HepG2 (cell line): ENCODE measurements around the gene CST3. TPM values are rescaled to one million over a fixed set of nuclear protein-coding genes. Genes with fewer than 3 reads are reported as not detected.

Experiments
- ATAC-seq: fragments of 200-7000 bp; cut with Tn5 transposase; 3 replicates; pipeline ENCODE4 v1.9.1; 2020; ENCODE audit warnings: mild to moderate bottlenecking, moderate library complexity
- BruUV-seq: library from RNA; stranded (reverse); fragments of 400-500 nt; replicated peaks from 2 replicates; lab custom pipeline; 2021; lab: Mats Ljungman, UMichigan
- CTCF ChIA-PET: fragments of 300-600 bp; formaldehyde crosslinking; extraction: SDS; loops from one replicate; lab custom pipeline; 2021; ENCODE audit warnings: low total read pairs, inconsistent platforms, low intra/inter-chr PET ratio; lab: Yijun Ruan, JAX
- POLR2A ChIA-PET: fragments of 350-600 bp; sonication (Branson Sonifier 250); formaldehyde crosslinking; loops from one replicate; lab custom pipeline; 2020; ENCODE audit warnings: antibody characterized with exemption, inconsistent platforms; lab: Yijun Ruan, JAX
- DNase-seq: peaks from one replicate; pipeline ENCODE4 v3.0.0-alpha.2; 2015; ENCODE audit warnings: low spot score
- FAIRE-seq: peaks from 3 replicates; lab custom pipeline; 2011; peaks lifted over from hg19 to GRCh38; lab: Jason Lieb, UNC
- H2AFZ ChIP-seq: one replicate; pipeline ENCODE4 v1.6.1; 2011; ENCODE audit warnings: low read length, inconsistent platforms
- H3K27ac ChIP-seq: fragments of 300-600 bp; 3 replicates; pipeline ENCODE4 v1.8.0; 2011; ENCODE audit warnings: mixed run types, mild to moderate bottlenecking, mixed read lengths, low read length, inconsistent platforms; ENCODE audit not compliant: insufficient read depth; ENCODE audit errors: extremely low read length
- H3K27me3 ChIP-seq, 2 experiments: fragments of 200-600 bp in 1 of 2; 2 replicates in 1 of 2; 3 replicates in 1 of 2; pipeline versions ENCODE4 v1.6.0 to v1.8.0; 2011; ENCODE audit warnings: low read length in 2 of 2, mild to moderate bottlenecking in 2 of 2, moderate library complexity in 2 of 2, inconsistent platforms in 1 of 2; ENCODE audit not compliant: insufficient read depth in 2 of 2, control insufficient read depth in 1 of 2
- H3K36me3 ChIP-seq, 2 experiments: fragments of 200-600 bp in 1 of 2; replicated peaks in 1 of 2; 2 replicates in 1 of 2; 3 replicates in 1 of 2; pipeline versions ENCODE4 v1.5.1 to v1.8.0; 2011; ENCODE audit warnings: low read length in 2 of 2, inconsistent platforms in 1 of 2; ENCODE audit not compliant: insufficient read depth in 2 of 2, control insufficient read depth in 1 of 2
- H3K4me1 ChIP-seq: 2 replicates; pipeline ENCODE4 v1.5.1; 2012; ENCODE audit warnings: low read length, inconsistent platforms; ENCODE audit not compliant: insufficient read depth
- H3K4me2 ChIP-seq: 2 replicates; pipeline ENCODE4 v1.6.0; 2011; ENCODE audit warnings: low read depth, low read length, inconsistent platforms
- H3K4me3 ChIP-seq, 3 experiments: fragments of 200-600 bp in 1 of 3; sonication (generic), shearing (Covaris generic) in 1 of 3; replicated peaks in 1 of 3; 2 replicates each; pipeline ENCODE4 v1.5.1; 2011 to 2016; ENCODE audit warnings: low read length in 3 of 3, inconsistent platforms in 2 of 3, low read depth in 2 of 3, mild to moderate bottlenecking in 2 of 3, control low read depth in 1 of 3, mixed read lengths in 1 of 3; ENCODE audit not compliant: insufficient read depth in 1 of 3
- H3K79me2 ChIP-seq: one replicate; pipeline ENCODE4 v1.6.1; 2011; ENCODE audit warnings: low read length, inconsistent platforms; ENCODE audit not compliant: insufficient read depth
- H3K9ac ChIP-seq: 2 replicates; pipeline ENCODE4 v1.6.0; 2011; ENCODE audit warnings: mild to moderate bottlenecking, low read depth, low read length, inconsistent platforms; ENCODE audit not compliant: insufficient read depth
- H3K9me3 ChIP-seq: 2 replicates; pipeline ENCODE4 v1.5.1; 2012; ENCODE audit warnings: mild to moderate bottlenecking, low read length
- H4K20me1 ChIP-seq: 2 replicates; pipeline ENCODE4 v1.6.0; 2011; ENCODE audit warnings: inconsistent platforms, mild to moderate bottlenecking, low read length, moderate library complexity; ENCODE audit not compliant: insufficient read depth
- DNMT3B ChIP-seq: conservative IDR thresholded peaks from 2 replicates; pipeline ENCODE4 v1.6.1; 2016; ENCODE audit warnings: missing biosample characterization, control low read depth
- FOXK2 ChIP-seq: fragments of 450-650 bp; IDR thresholded peaks from 2 replicates; pipeline ENCODE4 v1.6.1; 2016
- GTF3A ChIP-seq: sonication (generic); formaldehyde crosslinking; conservative IDR thresholded peaks from 2 replicates; pipeline ENCODE4 v1.4.0; 2020; ENCODE audit warnings: mild to moderate bottlenecking, missing genetic modification reagents
- KDM5A ChIP-seq: fragments of 200-600 bp; sonication (generic); IDR thresholded peaks from 2 replicates; pipeline ENCODE4 v1.7.0; 2018; ENCODE audit warnings: antibody characterized with exemption, mild to moderate bottlenecking, low read length, borderline replicate concordance
- SETDB1 ChIP-seq: sonication (generic); formaldehyde crosslinking; IDR thresholded peaks from 2 replicates; pipeline ENCODE4 v1.5.1; 2020; ENCODE audit warnings: missing genetic modification reagents, mild to moderate bottlenecking, borderline replicate concordance
- ZNF367 ChIP-seq: sonication (generic); formaldehyde crosslinking; IDR thresholded peaks from 2 replicates; pipeline ENCODE4 v1.4.0; 2020; ENCODE audit warnings: missing genetic modification reagents, borderline replicate concordance
- ZNF550 ChIP-seq: sonication (generic); formaldehyde crosslinking; IDR thresholded peaks from 2 replicates; pipeline ENCODE4 v1.4.0; 2020; ENCODE audit warnings: mild to moderate bottlenecking, missing genetic modification reagents, borderline replicate concordance
- ZSCAN29 ChIP-seq: sonication (generic); formaldehyde crosslinking; conservative IDR thresholded peaks from 2 replicates; pipeline ENCODE4 v1.4.0; 2020; ENCODE audit warnings: mild to moderate bottlenecking, missing genetic modification reagents
- WGBS: methylation state at CpG from one replicate; pipeline ENCODE4 v1.1.6; 2017; ENCODE audit warnings: low lambda C conversion rate; 5-methylcytosine and 5-hydroxymethylcytosine counted together
- in situ Hi-C: cut with HindIII; loops from 2 replicates; pipeline ENCODE4 v1.10.0; 2017; ENCODE audit warnings: low pct_unique_long_range_greater_than_20kb; ENCODE audit not compliant: extremely low pct_ligation_motif_present
- intact Hi-C: fragments of 100-400 bp; cut with micrococcal nuclease; formaldehyde crosslinking; loops from one replicate; pipeline ENCODE4 v1.10.0; 2022; ENCODE audit not compliant: unreplicated experiment
- polyA plus RNA-seq, 8 experiments: library from polyadenylated mRNA; depleted of rRNA in 3 of 8; stranded (reverse) in 7 of 8; unstranded in 1 of 8; fragments of >200 nt; fragmentation: Illumina TruSeq in 4 of 8; extraction: Trizol in 4 of 8; gene quantifications; 2 replicates each; pipeline versions ENCODE4 v1.2.1 to v1.2.3, GENCODE V29; 2011 to 2016; ENCODE audit warnings: low read depth in 4 of 8, missing spikeins in 1 of 8, mixed read lengths in 1 of 8; ENCODE audit not compliant: insufficient read depth in 1 of 8
- total RNA-seq, 5 experiments: library from RNA; depleted of rRNA; stranded (reverse); fragments of >200 nt; fragmentation: Illumina TruSeq; extraction: Trizol; gene quantifications; 2 replicates each; pipeline ENCODE4 v1.2.3, GENCODE V29; 2016; ENCODE audit warnings: low read depth in 1 of 5
- TF ChIP-seq, protein P1 (sequence below): sonication (generic); IDR thresholded peaks from 2 replicates; pipeline ENCODE4 v1.6.1; 2016; ENCODE audit warnings: low read depth, borderline replicate concordance
- TF ChIP-seq, protein P2 (sequence below): sonication (generic); formaldehyde crosslinking; IDR thresholded peaks from 2 replicates; pipeline ENCODE4 v1.4.0; 2020; ENCODE audit warnings: missing genetic modification reagents
- TF ChIP-seq, protein P3 (sequence below): sonication (generic); formaldehyde crosslinking; IDR thresholded peaks from 2 replicates; pipeline ENCODE4 v1.4.0; 2020; ENCODE audit warnings: mild to moderate bottlenecking, missing genetic modification reagents

CST3 gene
- total and polyA plus RNA-seq, 2 of the 13 experiments (the other 11 are each of a cell fraction or from before 2014, with no cell fraction given), result 690 to 1,005 TPM

DNA sequence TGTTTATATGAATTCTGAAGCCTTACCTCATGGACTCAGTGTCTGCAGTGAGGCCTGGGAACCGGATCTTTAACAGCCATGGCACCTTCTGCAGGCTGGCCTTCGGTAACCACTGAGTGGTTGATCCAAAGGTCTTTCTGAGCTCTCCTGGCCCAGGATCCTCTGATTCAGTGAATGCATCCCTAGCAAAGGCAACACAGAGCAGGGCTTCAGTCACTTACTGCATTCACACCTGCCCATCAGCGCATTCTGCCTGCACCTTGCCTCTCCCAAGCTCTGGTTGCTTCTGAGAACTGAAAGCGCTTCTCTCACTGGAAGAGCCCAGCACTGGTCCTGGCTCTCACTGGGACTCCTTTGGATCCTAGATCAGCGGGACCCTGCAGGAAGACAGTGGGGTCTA, 23.6 kb downstream of the CST3 start:
- in situ Hi-C loops (no loop called here), intact Hi-C loops (no loop called here)
- Histone ChIP-seq H3K4me1 (peaks cover 11% of the 10 kb centered on the region), H3K79me2 (no peaks in the 10 kb centered on the region), H3K9ac (no peak overlapping the region), H2AFZ (no peak overlapping the region), H3K36me3 (no peaks in the 10 kb centered on the region), H4K20me1 (no peaks in the 10 kb centered on the region), H3K4me3 (no peak overlapping the region), H3K27ac (no peak overlapping the region), H3K4me2 (no peak overlapping the region), H3K27me3 (peaks cover 0 to 4% of the 10 kb centered on the region in 2 experiments; a peak in 1 of 5 replicates), H3K9me3 (no peaks in the 10 kb centered on the region)
- 52% methylated on average over 5 of the region's 5 CpGs for WGBS
- FAIRE-seq (no peak), ATAC-seq (no peak; the same call in 2 of the 3 replicates), DNase-seq (no peak)
- no TSS peak for BruUV-seq
- POLR2A ChIA-PET, result interaction anchor here (1.2 to 1.4 kb wide), 2 partner anchors 14 to 16 kb away, joined by 3 read pairs; no protein-coding TSS in a partner anchor
- TF ChIP-seq, protein P1, sequence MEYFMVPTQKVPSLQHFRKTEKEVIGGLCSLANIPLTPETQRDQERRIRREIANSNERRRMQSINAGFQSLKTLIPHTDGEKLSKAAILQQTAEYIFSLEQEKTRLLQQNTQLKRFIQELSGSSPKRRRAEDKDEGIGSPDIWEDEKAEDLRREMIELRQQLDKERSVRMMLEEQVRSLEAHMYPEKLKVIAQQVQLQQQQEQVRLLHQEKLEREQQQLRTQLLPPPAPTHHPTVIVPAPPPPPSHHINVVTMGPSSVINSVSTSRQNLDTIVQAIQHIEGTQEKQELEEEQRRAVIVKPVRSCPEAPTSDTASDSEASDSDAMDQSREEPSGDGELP, result no peak
- TF ChIP-seq ZNF550, result 0 out of 2 replicates have a peak, but pooled peaks have one; percentile 32
- CTCF ChIA-PET, result no interaction called here

DNA sequence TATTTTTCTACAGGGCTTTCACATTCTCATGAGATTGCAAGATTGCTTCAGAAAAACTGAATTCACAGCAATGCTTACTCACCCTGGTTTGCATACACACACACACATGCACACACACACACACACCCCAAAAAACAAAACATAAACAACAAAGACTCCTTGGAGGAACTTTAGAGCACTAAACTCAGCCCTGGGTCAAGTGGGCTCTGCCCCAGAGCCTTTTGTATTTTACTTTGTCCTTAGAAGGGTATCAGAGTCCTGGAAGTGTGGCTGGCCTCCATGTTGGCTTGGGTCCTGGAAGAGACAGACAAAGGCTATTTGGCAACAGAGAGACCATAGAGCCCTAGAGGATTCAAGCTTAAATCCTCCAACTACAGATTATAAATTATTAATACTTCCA, 24.1 kb downstream of the CST3 start:
- Histone ChIP-seq H3K36me3 (no peaks in the 10 kb centered on the region), H3K9me3 (no peaks in the 10 kb centered on the region), H4K20me1 (no peaks in the 10 kb centered on the region), H3K4me3 (no peak overlapping the region), H3K9ac (no peak overlapping the region), H2AFZ (no peak overlapping the region), H3K4me2 (no peak overlapping the region), H3K79me2 (no peaks in the 10 kb centered on the region), H3K27ac (no peak overlapping the region), H3K27me3 (peaks cover 0 to 4% of the 10 kb centered on the region in 2 experiments; a peak in 1 of 5 replicates), H3K4me1 (peaks cover 11% of the 10 kb centered on the region)
- intact Hi-C loops, result no loop called here
- ChIA-PET POLR2A (interaction anchor here (1.2 to 1.4 kb wide), 3 partner anchors 14 to 48 kb away, joined by 3 to 4 read pairs (median 3); no protein-coding TSS in a partner anchor), CTCF (no interaction called here)
- in situ Hi-C loops, result no loop called here
- BruUV-seq, result no TSS peak
- no peak for TF ChIP-seq GTF3A (CRISPR knock-in tag)
- TF ChIP-seq ZSCAN29 (CRISPR knock-in tag), result no peak
- TF ChIP-seq ZNF367, result no peak
- TF ChIP-seq, protein P2, sequence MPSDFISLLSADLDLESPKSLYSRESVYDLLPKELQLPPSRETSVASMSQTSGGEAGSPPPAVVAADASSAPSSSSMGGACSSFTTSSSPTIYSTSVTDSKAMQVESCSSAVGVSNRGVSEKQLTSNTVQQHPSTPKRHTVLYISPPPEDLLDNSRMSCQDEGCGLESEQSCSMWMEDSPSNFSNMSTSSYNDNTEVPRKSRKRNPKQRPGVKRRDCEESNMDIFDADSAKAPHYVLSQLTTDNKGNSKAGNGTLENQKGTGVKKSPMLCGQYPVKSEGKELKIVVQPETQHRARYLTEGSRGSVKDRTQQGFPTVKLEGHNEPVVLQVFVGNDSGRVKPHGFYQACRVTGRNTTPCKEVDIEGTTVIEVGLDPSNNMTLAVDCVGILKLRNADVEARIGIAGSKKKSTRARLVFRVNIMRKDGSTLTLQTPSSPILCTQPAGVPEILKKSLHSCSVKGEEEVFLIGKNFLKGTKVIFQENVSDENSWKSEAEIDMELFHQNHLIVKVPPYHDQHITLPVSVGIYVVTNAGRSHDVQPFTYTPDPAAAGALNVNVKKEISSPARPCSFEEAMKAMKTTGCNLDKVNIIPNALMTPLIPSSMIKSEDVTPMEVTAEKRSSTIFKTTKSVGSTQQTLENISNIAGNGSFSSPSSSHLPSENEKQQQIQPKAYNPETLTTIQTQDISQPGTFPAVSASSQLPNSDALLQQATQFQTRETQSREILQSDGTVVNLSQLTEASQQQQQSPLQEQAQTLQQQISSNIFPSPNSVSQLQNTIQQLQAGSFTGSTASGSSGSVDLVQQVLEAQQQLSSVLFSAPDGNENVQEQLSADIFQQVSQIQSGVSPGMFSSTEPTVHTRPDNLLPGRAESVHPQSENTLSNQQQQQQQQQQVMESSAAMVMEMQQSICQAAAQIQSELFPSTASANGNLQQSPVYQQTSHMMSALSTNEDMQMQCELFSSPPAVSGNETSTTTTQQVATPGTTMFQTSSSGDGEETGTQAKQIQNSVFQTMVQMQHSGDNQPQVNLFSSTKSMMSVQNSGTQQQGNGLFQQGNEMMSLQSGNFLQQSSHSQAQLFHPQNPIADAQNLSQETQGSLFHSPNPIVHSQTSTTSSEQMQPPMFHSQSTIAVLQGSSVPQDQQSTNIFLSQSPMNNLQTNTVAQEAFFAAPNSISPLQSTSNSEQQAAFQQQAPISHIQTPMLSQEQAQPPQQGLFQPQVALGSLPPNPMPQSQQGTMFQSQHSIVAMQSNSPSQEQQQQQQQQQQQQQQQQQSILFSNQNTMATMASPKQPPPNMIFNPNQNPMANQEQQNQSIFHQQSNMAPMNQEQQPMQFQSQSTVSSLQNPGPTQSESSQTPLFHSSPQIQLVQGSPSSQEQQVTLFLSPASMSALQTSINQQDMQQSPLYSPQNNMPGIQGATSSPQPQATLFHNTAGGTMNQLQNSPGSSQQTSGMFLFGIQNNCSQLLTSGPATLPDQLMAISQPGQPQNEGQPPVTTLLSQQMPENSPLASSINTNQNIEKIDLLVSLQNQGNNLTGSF, result no peak
- TF ChIP-seq, protein P3, sequence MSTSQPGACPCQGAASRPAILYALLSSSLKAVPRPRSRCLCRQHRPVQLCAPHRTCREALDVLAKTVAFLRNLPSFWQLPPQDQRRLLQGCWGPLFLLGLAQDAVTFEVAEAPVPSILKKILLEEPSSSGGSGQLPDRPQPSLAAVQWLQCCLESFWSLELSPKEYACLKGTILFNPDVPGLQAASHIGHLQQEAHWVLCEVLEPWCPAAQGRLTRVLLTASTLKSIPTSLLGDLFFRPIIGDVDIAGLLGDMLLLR (CRISPR knock-in tag), result no peak
- TF ChIP-seq SETDB1 (CRISPR knock-in tag), result no peak
- TF ChIP-seq FOXK2, result no peak
- TF ChIP-seq DNMT3B, result no peak
- no peak for TF ChIP-seq KDM5A
- no peak for FAIRE-seq
- DNase-seq, result no peak
- ATAC-seq, result no peak
